DND-41 (cell line): ENCODE results near the gene TNF.

Experiments
- ATAC-seq: fragments of 200-7000 bp; cut with Tn5 transposase; 3 replicates; pipeline ENCODE4 v1.9.1; 2021; ENCODE audit warnings: low read depth; ENCODE audit not compliant: insufficient read depth
- DNase-seq: peaks from one replicate; pipeline ENCODE4 v3.0.0-alpha.2; 2020
- H2AFZ ChIP-seq: 2 replicates; pipeline ENCODE4 v1.6.0; 2012; ENCODE audit warnings: low read depth, low read length
- H3K27ac ChIP-seq: 2 replicates; pipeline ENCODE4 v1.5.1; 2012; ENCODE audit warnings: low read length, inconsistent platforms
- H3K27me3 ChIP-seq: fragments of 200-600 bp; sonication (generic); 2 replicates; pipeline ENCODE4 v1.6.0; 2012; ENCODE audit warnings: low read length, mild to moderate bottlenecking, inconsistent platforms; ENCODE audit not compliant: insufficient read depth, poor library complexity
- H3K36me3 ChIP-seq: 2 replicates; pipeline ENCODE4 v1.5.1; 2012; ENCODE audit warnings: low read length, inconsistent platforms; ENCODE audit not compliant: insufficient read depth
- H3K4me1 ChIP-seq: 2 replicates; pipeline ENCODE4 v1.5.1; 2012; ENCODE audit warnings: mild to moderate bottlenecking, low read length; ENCODE audit not compliant: insufficient read depth
- H3K4me2 ChIP-seq: 2 replicates; pipeline ENCODE4 v1.6.0; 2012; ENCODE audit warnings: mild to moderate bottlenecking, moderate library complexity, low read length, inconsistent platforms; ENCODE audit not compliant: insufficient read depth
- H3K4me3 ChIP-seq, 2 experiments: fragments of 200-600 bp in 1 of 2; shearing (Covaris generic) in 1 of 2; 2 replicates each; pipeline ENCODE4 v1.5.1; 2012 to 2016; ENCODE audit warnings: inconsistent platforms in 2 of 2, low read length in 2 of 2, mild to moderate bottlenecking in 2 of 2, low read depth in 1 of 2, moderate library complexity in 1 of 2
- H3K79me2 ChIP-seq: 2 replicates; pipeline ENCODE4 v1.6.0; 2012; ENCODE audit warnings: low read length, inconsistent platforms; ENCODE audit not compliant: insufficient read depth
- H3K9ac ChIP-seq: 2 replicates; pipeline ENCODE4 v1.6.0; 2012; ENCODE audit warnings: low read depth, mild to moderate bottlenecking, inconsistent platforms, low read length, moderate library complexity
- H3K9me3 ChIP-seq: 2 replicates; pipeline ENCODE4 v1.5.1; 2012; ENCODE audit warnings: low read length, moderate library complexity, mild to moderate bottlenecking, inconsistent platforms; ENCODE audit not compliant: insufficient read depth, severe bottlenecking
- H4K20me1 ChIP-seq: 2 replicates; pipeline ENCODE4 v1.6.0; 2012; ENCODE audit warnings: low read length; ENCODE audit not compliant: insufficient read depth
- CTCF ChIP-seq: IDR thresholded peaks from 2 replicates; pipeline ENCODE4 v1.5.1; 2012; ENCODE audit warnings: borderline replicate concordance, low read length, moderate library complexity, mild to moderate bottlenecking; ENCODE audit not compliant: poor library complexity, severe bottlenecking; ENCODE audit errors: extremely low read depth
- EZH2 ChIP-seq: IDR thresholded peaks from 3 replicates; pipeline ENCODE4 v1.6.1; 2012; ENCODE audit warnings: borderline replicate concordance, low read depth, mild to moderate bottlenecking, moderate library complexity, low read length, inconsistent platforms; ENCODE audit not compliant: severe bottlenecking

The TNF gene

DNA sequence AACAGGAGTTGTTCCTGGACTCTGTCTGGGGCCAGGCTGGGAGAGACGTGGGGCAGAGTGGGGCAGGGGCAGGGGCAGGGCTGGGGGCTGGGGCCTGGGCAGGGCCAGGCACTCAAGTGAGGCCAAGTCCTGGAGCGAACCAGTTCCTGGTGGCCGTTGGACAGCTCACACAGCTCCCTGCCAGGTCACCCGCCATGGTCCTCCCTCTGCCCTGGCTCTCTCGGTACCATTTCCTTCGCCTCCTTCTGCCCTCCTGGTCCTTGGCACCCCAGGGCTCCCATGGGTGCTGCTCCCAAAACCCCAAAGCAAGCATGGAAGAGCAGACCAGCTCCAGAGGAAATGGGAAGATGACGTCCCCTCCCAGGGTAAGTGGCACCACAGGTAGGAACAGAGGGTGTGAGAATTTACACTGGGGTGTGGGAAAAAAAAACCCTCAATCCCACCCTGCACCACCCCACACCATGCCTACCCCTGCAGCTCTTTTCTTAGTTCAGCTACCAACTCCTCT lies 46.5 kb upstream of the TNF start, which contains the start of gene MCCD1:
TSS of gene MCCD1 (plus strand) at position 142 of the 508 bp plus-strand sequence. CDS start at position 195, 53 bp downstream.
- no peaks in the 10 kb centered on the region for H3K27me3 ChIP-seq
- DNase-seq (no peak), ATAC-seq (peak; percentile 27)
- H3K4me2 ChIP-seq, result no peak within 1 kb of the TSS
- no peak within 1 kb of the TSS for H3K9ac ChIP-seq
- peaks cover 6% of the 10 kb centered on the region; the same call in 1 of the 2 replicates for H3K79me2 ChIP-seq
- H3K4me3 ChIP-seq, result no peak within 1 kb of the TSS
- peaks cover 47% of the 10 kb centered on the region for H4K20me1 ChIP-seq
- no peaks in the 10 kb centered on the region for H3K9me3 ChIP-seq
- no peak within 1 kb of the TSS for H2AFZ ChIP-seq
- H3K4me1 ChIP-seq, result no peaks in the 10 kb centered on the region
- H3K36me3 ChIP-seq, result peaks cover 44% of the 10 kb centered on the region
- no peak within 1 kb of the TSS for H3K27ac ChIP-seq
- TF ChIP-seq CTCF (no peak), EZH2 (no peak)

DNA sequence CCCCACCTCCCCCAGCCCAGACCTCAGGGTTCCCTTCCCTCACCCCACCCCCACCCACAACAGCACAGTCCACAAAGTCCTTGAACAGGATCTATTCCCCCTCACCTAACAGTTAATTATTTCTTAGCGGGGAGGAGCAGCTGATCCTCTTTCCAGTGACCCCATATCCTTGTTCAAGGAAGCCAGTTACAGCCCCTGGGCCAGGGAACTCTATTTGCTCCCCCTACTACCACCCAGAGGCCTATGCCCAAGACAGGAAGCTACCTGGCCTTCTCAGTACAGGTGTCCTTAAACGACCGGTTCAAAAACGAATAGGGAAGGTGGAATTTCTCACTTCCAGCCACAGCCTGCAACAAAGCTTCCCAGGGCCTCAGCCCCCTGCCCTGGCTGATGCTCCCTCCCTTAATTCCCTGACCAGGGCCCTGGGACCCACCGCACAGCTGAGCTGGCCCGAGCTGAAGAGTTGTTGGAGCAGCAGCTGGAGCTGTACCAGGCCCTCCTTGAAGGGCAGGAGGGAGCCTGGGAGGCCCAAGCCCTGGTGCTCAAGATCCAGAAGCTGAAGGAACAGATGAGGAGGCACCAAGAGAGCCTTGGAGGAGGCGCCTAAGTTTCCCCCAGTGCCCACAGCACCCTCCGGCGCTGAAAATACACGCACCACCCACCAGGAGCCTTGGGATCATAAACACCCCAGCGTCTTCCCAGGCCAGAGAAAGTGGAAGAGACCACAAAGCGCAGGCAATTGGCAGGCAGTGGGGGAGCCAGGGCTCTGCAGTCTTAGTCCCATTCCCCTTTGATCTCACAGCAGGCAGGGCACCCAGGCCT lies 45.8 kb upstream of the TNF start:
- H3K79me2 ChIP-seq, result peaks cover 12% of the 10 kb centered on the region; the same call in 1 of the 2 replicates
- H3K4me1 ChIP-seq, result no peaks in the 10 kb centered on the region
- no peaks in the 10 kb centered on the region for H3K9me3 ChIP-seq
- peaks cover 51% of the 10 kb centered on the region for H3K36me3 ChIP-seq
- no peak overlapping the region for H2AFZ ChIP-seq
- peak; percentile 44 for ATAC-seq
- no peak overlapping the region for H3K9ac ChIP-seq
- H3K27ac ChIP-seq, result no peak overlapping the region
- peaks cover 54% of the 10 kb centered on the region for H4K20me1 ChIP-seq
- no peak for TF ChIP-seq EZH2
- no peaks in the 10 kb centered on the region for H3K27me3 ChIP-seq
- no peak overlapping the region for H3K4me3 ChIP-seq
- no peak overlapping the region for H3K4me2 ChIP-seq
- DNase-seq, result no peak

GRCh38 chr6:31530659-31531058 lies 44.7 kb upstream of the TNF start:
- no peak overlapping the region for H3K4me2 ChIP-seq
- no peak overlapping the region for H3K4me3 ChIP-seq
- TF ChIP-seq EZH2 (no peak), CTCF (no peak)
- H3K27ac ChIP-seq, result no peak overlapping the region
- ATAC-seq (no peak), DNase-seq (no peak)
- H3K4me1 ChIP-seq, result 0 out of 2 replicates have a peak, but pooled peaks cover 3% of the 10 kb centered on the region
- peaks cover 24% of the 10 kb centered on the region for H3K79me2 ChIP-seq
- H2AFZ ChIP-seq, result no peak overlapping the region
- H3K9me3 ChIP-seq, result no peaks in the 10 kb centered on the region
- peaks cover 65% of the 10 kb centered on the region for H4K20me1 ChIP-seq
- H3K36me3 ChIP-seq, result peaks cover 62% of the 10 kb centered on the region
- H3K27me3 ChIP-seq, result no peaks in the 10 kb centered on the region
- no peak overlapping the region for H3K9ac ChIP-seq

GRCh38 chr6:31531162-31531561 lies 44.2 kb upstream of the TNF start:
- H3K9ac ChIP-seq, result no peak overlapping the region
- no peaks in the 10 kb centered on the region for H3K27me3 ChIP-seq
- ATAC-seq, result no peak
- TF ChIP-seq CTCF (no peak), EZH2 (no peak)
- H3K27ac ChIP-seq, result no peak overlapping the region
- H3K36me3 ChIP-seq, result peaks cover 67% of the 10 kb centered on the region
- H3K9me3 ChIP-seq, result no peaks in the 10 kb centered on the region
- H3K4me1 ChIP-seq, result 0 out of 2 replicates have a peak, but pooled peaks cover 3% of the 10 kb centered on the region
- peaks cover 29% of the 10 kb centered on the region for H3K79me2 ChIP-seq
- H3K4me3 ChIP-seq, result no peak overlapping the region
- H3K4me2 ChIP-seq, result no peak overlapping the region
- H4K20me1 ChIP-seq, result peaks cover 70% of the 10 kb centered on the region
- H2AFZ ChIP-seq, result no peak overlapping the region
- DNase-seq, result no peak
